Measurements from ENCODE around the gene TASL.

TASL gene

DNA sequence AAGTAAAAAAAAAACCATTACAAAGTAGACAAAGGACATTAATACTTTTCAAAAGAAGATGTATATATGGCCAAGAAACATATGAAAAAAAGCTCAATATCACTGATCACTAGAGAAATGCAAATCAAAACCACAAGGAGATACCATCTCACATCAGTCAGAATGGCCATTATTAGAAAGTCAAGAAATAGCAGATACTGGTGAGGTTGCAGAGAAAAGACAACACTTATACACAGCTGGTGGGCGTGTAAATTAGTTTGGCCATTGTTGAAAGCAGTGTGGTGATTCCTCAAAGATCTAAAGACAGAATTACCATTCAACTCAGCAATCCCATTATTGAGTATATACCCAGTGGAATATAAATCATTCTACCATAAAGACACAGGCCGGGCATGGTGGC lies 39.3 kb downstream of the TASL start:
- TF ChIP-seq, protein P1, sequence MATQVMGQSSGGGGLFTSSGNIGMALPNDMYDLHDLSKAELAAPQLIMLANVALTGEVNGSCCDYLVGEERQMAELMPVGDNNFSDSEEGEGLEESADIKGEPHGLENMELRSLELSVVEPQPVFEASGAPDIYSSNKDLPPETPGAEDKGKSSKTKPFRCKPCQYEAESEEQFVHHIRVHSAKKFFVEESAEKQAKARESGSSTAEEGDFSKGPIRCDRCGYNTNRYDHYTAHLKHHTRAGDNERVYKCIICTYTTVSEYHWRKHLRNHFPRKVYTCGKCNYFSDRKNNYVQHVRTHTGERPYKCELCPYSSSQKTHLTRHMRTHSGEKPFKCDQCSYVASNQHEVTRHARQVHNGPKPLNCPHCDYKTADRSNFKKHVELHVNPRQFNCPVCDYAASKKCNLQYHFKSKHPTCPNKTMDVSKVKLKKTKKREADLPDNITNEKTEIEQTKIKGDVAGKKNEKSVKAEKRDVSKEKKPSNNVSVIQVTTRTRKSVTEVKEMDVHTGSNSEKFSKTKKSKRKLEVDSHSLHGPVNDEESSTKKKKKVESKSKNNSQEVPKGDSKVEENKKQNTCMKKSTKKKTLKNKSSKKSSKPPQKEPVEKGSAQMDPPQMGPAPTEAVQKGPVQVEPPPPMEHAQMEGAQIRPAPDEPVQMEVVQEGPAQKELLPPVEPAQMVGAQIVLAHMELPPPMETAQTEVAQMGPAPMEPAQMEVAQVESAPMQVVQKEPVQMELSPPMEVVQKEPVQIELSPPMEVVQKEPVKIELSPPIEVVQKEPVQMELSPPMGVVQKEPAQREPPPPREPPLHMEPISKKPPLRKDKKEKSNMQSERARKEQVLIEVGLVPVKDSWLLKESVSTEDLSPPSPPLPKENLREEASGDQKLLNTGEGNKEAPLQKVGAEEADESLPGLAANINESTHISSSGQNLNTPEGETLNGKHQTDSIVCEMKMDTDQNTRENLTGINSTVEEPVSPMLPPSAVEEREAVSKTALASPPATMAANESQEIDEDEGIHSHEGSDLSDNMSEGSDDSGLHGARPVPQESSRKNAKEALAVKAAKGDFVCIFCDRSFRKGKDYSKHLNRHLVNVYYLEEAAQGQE (IDR thresholded peaks at IDR 0.05; ENCODE audit: insufficient replicate concordance, low read depth), result no peak
- TF ChIP-seq POLR2AphosphoS5 (IDR thresholded peaks at IDR 0.05; ENCODE audit: low read depth), result no peak
- TF ChIP-seq SPI1 (IDR thresholded peaks at IDR 0.05; ENCODE audit: borderline replicate concordance, low read depth), result no peak
- no peak for TF ChIP-seq GABPA (IDR thresholded peaks at IDR 0.05; ENCODE audit: low read depth)
- TF ChIP-seq, protein P2, sequence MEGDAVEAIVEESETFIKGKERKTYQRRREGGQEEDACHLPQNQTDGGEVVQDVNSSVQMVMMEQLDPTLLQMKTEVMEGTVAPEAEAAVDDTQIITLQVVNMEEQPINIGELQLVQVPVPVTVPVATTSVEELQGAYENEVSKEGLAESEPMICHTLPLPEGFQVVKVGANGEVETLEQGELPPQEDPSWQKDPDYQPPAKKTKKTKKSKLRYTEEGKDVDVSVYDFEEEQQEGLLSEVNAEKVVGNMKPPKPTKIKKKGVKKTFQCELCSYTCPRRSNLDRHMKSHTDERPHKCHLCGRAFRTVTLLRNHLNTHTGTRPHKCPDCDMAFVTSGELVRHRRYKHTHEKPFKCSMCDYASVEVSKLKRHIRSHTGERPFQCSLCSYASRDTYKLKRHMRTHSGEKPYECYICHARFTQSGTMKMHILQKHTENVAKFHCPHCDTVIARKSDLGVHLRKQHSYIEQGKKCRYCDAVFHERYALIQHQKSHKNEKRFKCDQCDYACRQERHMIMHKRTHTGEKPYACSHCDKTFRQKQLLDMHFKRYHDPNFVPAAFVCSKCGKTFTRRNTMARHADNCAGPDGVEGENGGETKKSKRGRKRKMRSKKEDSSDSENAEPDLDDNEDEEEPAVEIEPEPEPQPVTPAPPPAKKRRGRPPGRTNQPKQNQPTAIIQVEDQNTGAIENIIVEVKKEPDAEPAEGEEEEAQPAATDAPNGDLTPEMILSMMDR (IDR thresholded peaks at IDR 0.05; ENCODE audit: insufficient read depth, low read length), result no peak
- no peak overlapping the region for H3K27ac ChIP-seq (replicated peaks)
- H3K4me3 ChIP-seq (replicated peaks; ENCODE audit: insufficient read depth, low read length), result no peak overlapping the region
- no peaks in the 10 kb centered on the region for H3K27me3 ChIP-seq (ENCODE audit: insufficient read depth, poor library complexity, severe bottlenecking)
- no peak for DNase-seq (ENCODE audit: low read depth in 1 of 2, low spot score in 1 of 2)

DNA sequence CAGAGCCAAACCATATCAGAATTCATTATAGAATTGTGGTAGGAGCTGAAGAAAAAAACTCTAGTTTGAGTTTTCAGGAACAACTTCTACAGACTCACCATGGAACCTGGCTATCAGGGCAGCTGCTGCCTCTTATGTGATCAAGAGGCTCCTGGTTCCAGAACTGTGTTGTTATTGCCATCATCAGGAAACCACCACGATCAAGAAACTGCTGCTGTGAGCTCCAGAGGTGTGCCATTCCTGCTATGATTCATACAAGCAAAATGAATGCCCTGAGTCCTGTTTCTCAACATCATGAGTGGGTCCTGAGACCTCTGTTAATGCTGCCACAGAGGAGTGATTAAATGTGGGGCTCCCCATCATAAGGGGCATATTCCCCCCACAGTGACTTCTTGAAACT lies 43.7 kb downstream of the TASL start:
- no peak for DNase-seq (ENCODE audit: low read depth in 1 of 2, low spot score in 1 of 2)
- TF ChIP-seq, protein P1 (IDR thresholded peaks at IDR 0.05; ENCODE audit: insufficient replicate concordance, low read depth), result no peak
- TF ChIP-seq SPI1 (IDR thresholded peaks at IDR 0.05; ENCODE audit: borderline replicate concordance, low read depth), result no peak
- TF ChIP-seq, protein P2 (IDR thresholded peaks at IDR 0.05; ENCODE audit: insufficient read depth, low read length), result no peak
- no peak for TF ChIP-seq GABPA (IDR thresholded peaks at IDR 0.05; ENCODE audit: low read depth)
- TF ChIP-seq POLR2AphosphoS5 (IDR thresholded peaks at IDR 0.05; ENCODE audit: low read depth), result no peak
- H3K27me3 ChIP-seq (ENCODE audit: insufficient read depth, poor library complexity, severe bottlenecking), result no peaks in the 10 kb centered on the region

DNA sequence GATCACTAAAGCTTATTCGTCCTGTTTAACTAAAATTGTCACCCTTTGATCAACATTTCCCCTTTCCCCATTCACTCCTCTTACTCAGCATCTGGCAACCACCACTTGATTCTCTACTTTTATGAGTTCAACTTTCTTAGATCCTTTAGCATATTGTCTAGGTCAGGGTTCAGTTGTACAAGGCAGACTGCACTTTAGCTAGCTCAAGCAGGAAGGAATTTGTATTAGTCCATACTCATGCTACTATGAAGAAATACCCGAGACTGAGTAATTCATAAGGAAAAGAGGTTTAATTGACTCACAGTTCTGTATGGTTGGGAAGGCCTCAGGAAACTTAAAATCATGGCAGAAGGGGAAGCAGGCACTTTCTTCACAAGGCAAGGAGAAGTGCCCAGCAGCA lies 44.3 kb downstream of the TASL start:
- TF ChIP-seq POLR2AphosphoS5 (IDR thresholded peaks at IDR 0.05; ENCODE audit: low read depth) (no peak), SPI1 (IDR thresholded peaks at IDR 0.05; ENCODE audit: borderline replicate concordance, low read depth) (no peak), GABPA (IDR thresholded peaks at IDR 0.05; ENCODE audit: low read depth) (no peak)
- TF ChIP-seq, protein P1 (IDR thresholded peaks at IDR 0.05; ENCODE audit: insufficient replicate concordance, low read depth), result no peak
- TF ChIP-seq, protein P2 (IDR thresholded peaks at IDR 0.05; ENCODE audit: insufficient read depth, low read length), result no peak
- Histone ChIP-seq H3K4me3 (replicated peaks; ENCODE audit: insufficient read depth, low read length) (no peak overlapping the region), H3K27ac (replicated peaks) (no peak overlapping the region), H3K27me3 (ENCODE audit: insufficient read depth, poor library complexity, severe bottlenecking) (no peaks in the 10 kb centered on the region)
- peak; percentile 19 to 35 for DNase-seq (ENCODE audit: low read depth in 1 of 2, low spot score in 1 of 2)

More for the DNA sequence above, 43.7 kb downstream of the TASL start:
- Histone ChIP-seq H3K4me3 (replicated peaks; ENCODE audit: insufficient read depth, low read length) (no peak overlapping the region), H3K27ac (replicated peaks) (no peak overlapping the region)

Measured in HL-60 (cell line).